Parathyroid adenoma (tissue), 2 donors: ENCODE results near the gene KCNQ1OT1.

Experiments used
- H2AFZ ChIP-seq: fragments of 300-600 bp; sonication (generic); one replicate; pipeline ENCODE4 v1.7.0; 2017; ENCODE audit warnings: antibody characterized with exemption, mild to moderate bottlenecking
- H3K27ac ChIP-seq: fragments of 300-600 bp; sonication (generic); one replicate; pipeline ENCODE4 v1.7.0; 2017
- H3K27me3 ChIP-seq: fragments of 300-600 bp; sonication (generic); one replicate; pipeline ENCODE4 v1.7.0; 2017; ENCODE audit warnings: low read length; ENCODE audit not compliant: control insufficient read depth, insufficient read depth
- H3K36me3 ChIP-seq: fragments of 300-600 bp; sonication (generic); one replicate; pipeline ENCODE4 v1.7.0; 2017; ENCODE audit warnings: low read length; ENCODE audit not compliant: control insufficient read depth, insufficient read depth
- H3K4me1 ChIP-seq: fragments of 300-600 bp; sonication (generic); one replicate; pipeline ENCODE4 v1.7.0; 2017; ENCODE audit warnings: control low read depth
- H3K4me2 ChIP-seq: fragments of 300-600 bp; sonication (generic); one replicate; pipeline ENCODE4 v1.7.0; 2017; ENCODE audit warnings: low read length
- H3K4me3 ChIP-seq: fragments of 300-600 bp; sonication (generic); one replicate; pipeline ENCODE4 v1.7.0; 2017; ENCODE audit warnings: low read depth, low read length
- H3K79me2 ChIP-seq: fragments of 300-600 bp; sonication (generic); one replicate; pipeline ENCODE4 v1.7.0; 2017; ENCODE audit warnings: control low read depth
- H3K9ac ChIP-seq: fragments of 300-600 bp; sonication (generic); one replicate; pipeline ENCODE4 v1.7.0; 2017; ENCODE audit warnings: mild to moderate bottlenecking
- H3K9me3 ChIP-seq: fragments of 300-600 bp; sonication (generic); one replicate; pipeline ENCODE4 v1.7.0; 2017; ENCODE audit warnings: low read length; ENCODE audit not compliant: control insufficient read depth
- TF ChIP-seq, protein P1 (sequence below): fragments of 300-600 bp; sonication (generic); IDR thresholded peaks from one replicate; pipeline ENCODE4 v1.7.0; 2017; ENCODE audit warnings: antibody characterized with exemption, mild to moderate bottlenecking
- donor health status: primary hyperparathyroidism.

KCNQ1OT1 gene

GRCh38 chr11:2581151-2581930 is 118.5 kb downstream of the KCNQ1OT1 start:
- TF ChIP-seq, protein P1, sequence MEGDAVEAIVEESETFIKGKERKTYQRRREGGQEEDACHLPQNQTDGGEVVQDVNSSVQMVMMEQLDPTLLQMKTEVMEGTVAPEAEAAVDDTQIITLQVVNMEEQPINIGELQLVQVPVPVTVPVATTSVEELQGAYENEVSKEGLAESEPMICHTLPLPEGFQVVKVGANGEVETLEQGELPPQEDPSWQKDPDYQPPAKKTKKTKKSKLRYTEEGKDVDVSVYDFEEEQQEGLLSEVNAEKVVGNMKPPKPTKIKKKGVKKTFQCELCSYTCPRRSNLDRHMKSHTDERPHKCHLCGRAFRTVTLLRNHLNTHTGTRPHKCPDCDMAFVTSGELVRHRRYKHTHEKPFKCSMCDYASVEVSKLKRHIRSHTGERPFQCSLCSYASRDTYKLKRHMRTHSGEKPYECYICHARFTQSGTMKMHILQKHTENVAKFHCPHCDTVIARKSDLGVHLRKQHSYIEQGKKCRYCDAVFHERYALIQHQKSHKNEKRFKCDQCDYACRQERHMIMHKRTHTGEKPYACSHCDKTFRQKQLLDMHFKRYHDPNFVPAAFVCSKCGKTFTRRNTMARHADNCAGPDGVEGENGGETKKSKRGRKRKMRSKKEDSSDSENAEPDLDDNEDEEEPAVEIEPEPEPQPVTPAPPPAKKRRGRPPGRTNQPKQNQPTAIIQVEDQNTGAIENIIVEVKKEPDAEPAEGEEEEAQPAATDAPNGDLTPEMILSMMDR: no peak
- Histone ChIP-seq H3K79me2 (no peaks in the 10 kb centered on the region), H3K9ac (no peak overlapping the region), H3K4me1 (no peaks in the 10 kb centered on the region), H3K27ac (no peak overlapping the region), H3K9me3 (no peaks in the 10 kb centered on the region), H3K4me3 (no peak overlapping the region), H3K36me3 (no peaks in the 10 kb centered on the region), H3K4me2 (no peak overlapping the region), H2AFZ (no peak overlapping the region), H3K27me3 (no peaks in the 10 kb centered on the region)

DNA sequence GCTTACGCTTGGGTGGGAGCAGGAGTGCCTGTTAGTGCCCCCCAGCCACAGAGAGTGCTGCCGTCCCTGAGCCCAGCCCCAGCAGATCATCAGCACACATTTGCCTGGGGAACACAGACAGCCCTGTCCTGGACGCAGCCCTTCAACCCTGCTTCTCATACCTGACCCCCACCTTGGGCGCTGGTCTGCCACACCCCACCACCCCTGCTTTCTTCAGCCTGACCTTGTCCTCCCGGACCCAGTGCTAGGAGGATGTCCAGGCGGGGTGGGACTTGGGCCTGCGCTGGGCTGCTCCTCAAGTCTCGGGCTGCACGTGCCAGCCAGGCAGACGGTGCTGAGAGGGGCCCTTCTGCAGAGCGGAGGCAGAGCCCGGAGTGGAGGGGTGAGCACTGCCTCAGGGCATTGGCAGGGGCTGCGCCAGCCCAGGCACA is 119.2 kb downstream of the KCNQ1OT1 start:
- TF ChIP-seq, protein P1: no peak
- Histone ChIP-seq H3K9ac (no peak overlapping the region), H3K27me3 (no peaks in the 10 kb centered on the region)

DNA sequence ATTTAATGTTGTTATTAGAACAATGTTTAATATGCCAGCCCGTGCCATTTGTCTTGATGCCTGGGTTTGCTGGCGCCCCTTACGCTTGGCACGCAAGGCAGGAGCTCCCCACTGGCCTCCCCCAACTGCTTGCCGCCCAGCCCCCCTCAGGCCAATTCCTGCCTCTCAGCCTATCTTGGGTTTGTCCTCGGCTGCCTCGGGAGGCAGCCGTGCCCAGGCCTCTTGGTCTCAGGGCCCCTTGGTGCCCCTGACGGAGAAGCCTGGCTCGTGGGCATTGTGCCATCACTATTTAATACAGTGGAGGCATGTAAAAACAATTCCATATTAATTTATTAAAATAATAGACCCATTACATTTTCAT is 119.8 kb downstream of the KCNQ1OT1 start:
- TF ChIP-seq, protein P1: no peak
- Histone ChIP-seq H3K27me3 (no peaks in the 10 kb centered on the region), H2AFZ (no peak overlapping the region), H3K9me3 (no peaks in the 10 kb centered on the region), H3K9ac (no peak overlapping the region), H3K4me1 (no peaks in the 10 kb centered on the region), H3K4me2 (no peak overlapping the region), H3K4me3 (no peak overlapping the region), H3K36me3 (no peaks in the 10 kb centered on the region), H3K27ac (no peak overlapping the region), H3K79me2 (no peaks in the 10 kb centered on the region)

More for the DNA sequence above, 119.2 kb downstream of the KCNQ1OT1 start:
- no peak overlapping the region for H3K27ac ChIP-seq
- H3K79me2 ChIP-seq: no peaks in the 10 kb centered on the region
- H3K9me3 ChIP-seq: no peaks in the 10 kb centered on the region
- no peak overlapping the region for H3K4me2 ChIP-seq
- no peaks in the 10 kb centered on the region for H3K4me1 ChIP-seq
- no peak overlapping the region for H3K4me3 ChIP-seq
- H3K36me3 ChIP-seq: no peaks in the 10 kb centered on the region
- no peak overlapping the region for H2AFZ ChIP-seq

DNA sequence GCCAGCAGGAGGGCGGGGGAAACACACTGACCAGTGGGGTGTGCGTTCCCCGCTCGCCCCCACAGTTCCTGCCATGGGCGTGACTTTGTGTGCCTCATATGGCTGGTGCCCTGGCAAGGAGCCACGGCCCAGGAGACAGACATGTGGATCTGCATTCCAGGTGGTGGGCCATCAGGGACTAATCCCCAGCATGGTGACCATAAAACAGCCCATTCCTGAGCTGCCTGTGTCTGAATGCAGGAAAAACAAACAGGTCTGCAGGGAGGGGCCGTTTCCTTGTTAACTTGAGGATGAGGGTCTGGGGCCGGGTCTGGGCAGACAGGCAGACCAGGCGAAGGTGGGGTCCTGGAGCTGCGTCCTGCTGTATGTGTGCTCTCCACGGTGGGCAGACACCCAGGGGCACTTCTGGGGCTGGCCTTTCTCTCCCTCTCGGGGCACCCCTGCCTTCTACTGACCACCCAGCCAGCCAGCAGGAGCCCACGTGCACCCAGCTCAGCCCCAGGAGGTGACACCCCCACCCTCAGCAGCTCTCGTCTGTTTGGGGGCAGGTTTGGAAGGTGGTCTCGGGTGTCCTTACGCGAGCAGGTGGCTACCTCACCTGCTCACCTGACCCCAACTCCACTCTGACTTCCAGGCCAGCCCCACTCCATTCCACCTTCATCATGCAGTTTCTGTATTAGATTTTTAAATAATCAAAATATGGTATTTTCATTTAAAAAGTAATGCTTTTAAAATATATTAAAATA is 120.3 kb downstream of the KCNQ1OT1 start:
- no peak overlapping the region for H3K27ac ChIP-seq
- TF ChIP-seq, protein P1: no peak
- no peaks in the 10 kb centered on the region for H3K27me3 ChIP-seq

More for the DNA sequence above, 120.3 kb downstream of the KCNQ1OT1 start:
- H3K36me3 ChIP-seq: no peaks in the 10 kb centered on the region
- no peaks in the 10 kb centered on the region for H3K9me3 ChIP-seq
- H3K4me3 ChIP-seq: no peak overlapping the region
- no peaks in the 10 kb centered on the region for H3K4me1 ChIP-seq
- no peak overlapping the region for H2AFZ ChIP-seq
- H3K9ac ChIP-seq: no peak overlapping the region
- H3K4me2 ChIP-seq: no peak overlapping the region
- no peaks in the 10 kb centered on the region for H3K79me2 ChIP-seq
